ENCODE measurements around the gene VGLL1. TPM values are rescaled to one million over a fixed set of nuclear protein-coding genes. Genes with fewer than 3 reads are reported as not detected.

The VGLL1 gene
- not detected in 2 replicates for polyA plus RNA-seq (2011; rRNA removed)
- polyA minus RNA-seq (2011; rRNA and poly(A)+ RNA removed), result not detected in 2 replicates

GRCh38 chrX:136531951-136532350 is at the start of gene VGLL1:
Gene VGLL1 (plus strand): TSS chrX:136532215. CDS start chrX:136536021, 3,806 bp downstream.
- ChIA-PET POLR2A (no interaction called here), CTCF (no interaction called here)

GRCh38 chrX:136487647-136488046 is 44.4 kb upstream of the VGLL1 start, which contains the start of gene BRS3:
Gene BRS3 (plus strand): TSS chrX:136487947. CDS start chrX:136488115, 168 bp downstream.
- H3K4me3 ChIP-seq (ENCODE audit: low read depth, low read length), result no peak within 1 kb of the TSS
- ChIA-PET CTCF (no interaction called here), POLR2A (no interaction called here)
- H3K36me3 ChIP-seq (ENCODE audit: control insufficient read depth, insufficient read depth, low read length), result no peaks in the 10 kb centered on the region
- no peak for TF ChIP-seq CTCF (IDR thresholded peaks at IDR 0.05; ENCODE audit: insufficient read depth, low read depth, low read length)
- 0 out of 2 replicates have a peak, but pooled peaks cover 4% of the 10 kb centered on the region for H3K27me3 ChIP-seq (ENCODE audit: control insufficient read depth, insufficient read depth, low read length)
- DNase-seq (ENCODE audit: low read depth), result no peak

More at GRCh38 chrX:136531951-136532350, at the start of gene VGLL1:
- no peak within 1 kb of the TSS for H3K4me3 ChIP-seq (ENCODE audit: low read depth, low read length)
- DNase-seq (ENCODE audit: low read depth), result no peak
- H3K36me3 ChIP-seq (ENCODE audit: control insufficient read depth, insufficient read depth, low read length), result no peaks in the 10 kb centered on the region
- no peaks in the 10 kb centered on the region for H3K27me3 ChIP-seq (ENCODE audit: control insufficient read depth, insufficient read depth, low read length)
- TF ChIP-seq CTCF (IDR thresholded peaks at IDR 0.05; ENCODE audit: insufficient read depth, low read depth, low read length), result no peak

- DNase-seq (ENCODE audit: low read depth), result no peak
- 0 out of 2 replicates have a peak, but pooled peaks cover 4% of the 10 kb centered on the region for H3K27me3 ChIP-seq (ENCODE audit: control insufficient read depth, insufficient read depth, low read length)
- no peak overlapping the region for H3K4me3 ChIP-seq (ENCODE audit: low read depth, low read length)
- ChIA-PET CTCF (no interaction called here), POLR2A (no interaction called here)
- H3K36me3 ChIP-seq (ENCODE audit: control insufficient read depth, insufficient read depth, low read length), result no peaks in the 10 kb centered on the region
- TF ChIP-seq CTCF (IDR thresholded peaks at IDR 0.05; ENCODE audit: insufficient read depth, low read depth, low read length), result no peak
These were observed 43.3 kb upstream of the VGLL1 start for GRCh38 chrX:136488706-136489105.

GRCh38 chrX:136491832-136492231 is 40.2 kb upstream of the VGLL1 start:
- ChIA-PET CTCF (no interaction called here), POLR2A (no interaction called here)

GRCh38 chrX:136493011-136493410 is 39.0 kb upstream of the VGLL1 start:
- no peak for DNase-seq (ENCODE audit: low read depth)
- H3K4me3 ChIP-seq (ENCODE audit: low read depth, low read length), result no peak overlapping the region
- POLR2A ChIA-PET, result no interaction called here
- no peak for TF ChIP-seq CTCF (IDR thresholded peaks at IDR 0.05; ENCODE audit: insufficient read depth, low read depth, low read length)
- CTCF ChIA-PET, result no interaction called here
- 0 out of 2 replicates have a peak, but pooled peaks cover 4% of the 10 kb centered on the region for H3K27me3 ChIP-seq (ENCODE audit: control insufficient read depth, insufficient read depth, low read length)
- H3K36me3 ChIP-seq (ENCODE audit: control insufficient read depth, insufficient read depth, low read length), result no peaks in the 10 kb centered on the region

More at GRCh38 chrX:136491832-136492231, 40.2 kb upstream of the VGLL1 start:
- Histone ChIP-seq H3K27me3 (ENCODE audit: control insufficient read depth, insufficient read depth, low read length) (0 out of 2 replicates have a peak, but pooled peaks cover 4% of the 10 kb centered on the region), H3K36me3 (ENCODE audit: control insufficient read depth, insufficient read depth, low read length) (no peaks in the 10 kb centered on the region), H3K4me3 (ENCODE audit: low read depth, low read length) (no peak overlapping the region)
- no peak for TF ChIP-seq CTCF (IDR thresholded peaks at IDR 0.05; ENCODE audit: insufficient read depth, low read depth, low read length)
- no peak for DNase-seq (ENCODE audit: low read depth)
